WTC11 (cell line): ENCODE measurements around the gene TPRX1. TPM values are rescaled to one million over a fixed set of nuclear protein-coding genes. Genes with fewer than 3 reads are reported as not detected.

Source experiments
- ATAC-seq: fragments of 200-7000 bp; cut with Tn5 transposase; 2 replicates; pipeline ENCODE4 v1.10.0; 2021; ENCODE audit warnings: mild to moderate bottlenecking, moderate library complexity
- CTCF ChIA-PET: fragments of 300-600 bp; sonication (Branson Sonifier 250); formaldehyde crosslinking; loops from one replicate; lab custom pipeline; 2021; ENCODE audit warnings: antibody characterized with exemption; lab: Charles Lee
- POLR2A ChIA-PET: fragments of 350-600 bp; sonication (Branson Sonifier 250); formaldehyde crosslinking; loops from one replicate; lab custom pipeline; 2021; ENCODE audit warnings: antibody characterized with exemption; lab: Charles Lee
- DNase-seq: peaks from one replicate; pipeline ENCODE4 v3.0.0; 2021; ENCODE audit warnings: low spot score
- H3K27ac Mint-ChIP-seq: 2 replicates; pipeline ENCODE4 v1.8.0; 2021; ENCODE audit warnings: mixed read lengths
- H3K27me3 Mint-ChIP-seq: 2 replicates; pipeline ENCODE4 v1.8.0; 2021; ENCODE audit warnings: low read depth, mild to moderate bottlenecking, moderate library complexity, mixed read lengths
- H3K36me3 Mint-ChIP-seq: 2 replicates; pipeline ENCODE4 v1.8.0; 2021; ENCODE audit warnings: mixed read lengths
- H3K4me1 Mint-ChIP-seq: 2 replicates; pipeline ENCODE4 v1.8.0; 2022; ENCODE audit warnings: mixed read lengths
- H3K4me3 Mint-ChIP-seq: 2 replicates; pipeline ENCODE4 v1.8.0; 2021; ENCODE audit warnings: mild to moderate bottlenecking, moderate library complexity, mixed read lengths
- H3K9me3 Mint-ChIP-seq: 2 replicates; pipeline ENCODE4 v1.8.0; 2021; ENCODE audit warnings: mixed read lengths
- ATF1 ChIP-seq: sonication (generic); formaldehyde crosslinking; IDR thresholded peaks from 2 replicates; pipeline ENCODE4 v1.8.1; 2023; ENCODE audit warnings: mild to moderate bottlenecking, moderate library complexity, missing genetic modification reagents
- GTF2I ChIP-seq: fragments of 250-450 bp; sonication (Bioruptor Pico); conservative IDR thresholded peaks from 2 replicates; pipeline ENCODE4 v1.4.0; 2021; ENCODE audit warnings: mild to moderate bottlenecking
- MXD4 ChIP-seq: fragments of 250-450 bp; sonication (Bioruptor Pico); IDR thresholded peaks from 2 replicates; pipeline ENCODE4 v1.8.0; 2021; ENCODE audit warnings: mild to moderate bottlenecking, moderate library complexity, borderline replicate concordance
- MYBL2 ChIP-seq: sonication (generic); formaldehyde crosslinking; IDR thresholded peaks from 2 replicates; pipeline ENCODE4 v1.8.1; 2023; ENCODE audit warnings: mild to moderate bottlenecking, moderate library complexity, missing genetic modification reagents
- NFATC4 ChIP-seq: fragments of 250-450 bp; sonication (Bioruptor Pico); IDR thresholded peaks from 2 replicates; pipeline ENCODE4 v1.9.0; 2021; ENCODE audit warnings: mild to moderate bottlenecking
- RELA ChIP-seq: sonication (generic); formaldehyde crosslinking; IDR thresholded peaks from 2 replicates; pipeline ENCODE4 v1.8.1; 2022; ENCODE audit warnings: missing genetic modification reagents, mild to moderate bottlenecking, borderline replicate concordance
- SMAD4 ChIP-seq: sonication (generic); formaldehyde crosslinking; IDR thresholded peaks from 2 replicates; pipeline ENCODE4 v1.8.0; 2022; ENCODE audit warnings: mild to moderate bottlenecking, missing genetic modification reagents
- SP1 ChIP-seq: sonication (generic); formaldehyde crosslinking; conservative IDR thresholded peaks from 2 replicates; pipeline ENCODE4 v1.8.1; 2022; ENCODE audit warnings: missing genetic modification reagents
- TEAD4 ChIP-seq: sonication (generic); formaldehyde crosslinking; IDR thresholded peaks from 2 replicates; pipeline ENCODE4 v1.8.0; 2022; ENCODE audit warnings: mild to moderate bottlenecking, missing genetic modification reagents
- ZNF121 ChIP-seq: sonication (generic); formaldehyde crosslinking; IDR thresholded peaks from 2 replicates; pipeline ENCODE4 v1.8.0; 2023; ENCODE audit warnings: missing genetic modification reagents
- ZNF219 ChIP-seq: sonication (generic); formaldehyde crosslinking; IDR thresholded peaks from 2 replicates; pipeline ENCODE4 v1.8.0; 2023; ENCODE audit warnings: missing genetic modification reagents, mild to moderate bottlenecking, borderline replicate concordance
- total RNA-seq: library from RNA; stranded (reverse); gene quantifications from 3 replicates; pipeline ENCODE4 v1.2.3, GENCODE V29; 2021
- TF ChIP-seq, protein P1 (sequence below): sonication (generic); formaldehyde crosslinking; IDR thresholded peaks from 2 replicates; pipeline ENCODE4 v1.8.1; 2022; ENCODE audit warnings: low read depth, missing genetic modification reagents, borderline replicate concordance
- TF ChIP-seq, protein P2 (sequence below): sonication (generic); formaldehyde crosslinking; IDR thresholded peaks from 2 replicates; pipeline ENCODE4 v1.8.0; 2023; ENCODE audit warnings: mild to moderate bottlenecking, missing genetic modification reagents
- TF ChIP-seq, protein P3 (sequence below): fragments of 200-600 bp; IDR thresholded peaks from 2 replicates; pipeline ENCODE4 v1.8.0; 2022; ENCODE audit warnings: antibody characterized with exemption
- TF ChIP-seq, protein P4 (sequence below): sonication (generic); formaldehyde crosslinking; IDR thresholded peaks from 2 replicates; pipeline ENCODE4 v1.8.1; 2023; ENCODE audit warnings: mild to moderate bottlenecking, missing genetic modification reagents
- TF ChIP-seq, protein P5 (sequence below): sonication (generic); formaldehyde crosslinking; IDR thresholded peaks from 2 replicates; pipeline ENCODE4 v1.8.1; 2023; ENCODE audit warnings: mild to moderate bottlenecking, missing genetic modification reagents
- TF ChIP-seq, protein P6 (sequence below): sonication (generic); formaldehyde crosslinking; IDR thresholded peaks from 2 replicates; pipeline ENCODE4 v1.8.1; 2023; ENCODE audit warnings: mild to moderate bottlenecking, missing genetic modification reagents, moderate library complexity

The TPRX1 gene
- total RNA-seq, 1 experiment from 2014 or later, result not detected

DNA sequence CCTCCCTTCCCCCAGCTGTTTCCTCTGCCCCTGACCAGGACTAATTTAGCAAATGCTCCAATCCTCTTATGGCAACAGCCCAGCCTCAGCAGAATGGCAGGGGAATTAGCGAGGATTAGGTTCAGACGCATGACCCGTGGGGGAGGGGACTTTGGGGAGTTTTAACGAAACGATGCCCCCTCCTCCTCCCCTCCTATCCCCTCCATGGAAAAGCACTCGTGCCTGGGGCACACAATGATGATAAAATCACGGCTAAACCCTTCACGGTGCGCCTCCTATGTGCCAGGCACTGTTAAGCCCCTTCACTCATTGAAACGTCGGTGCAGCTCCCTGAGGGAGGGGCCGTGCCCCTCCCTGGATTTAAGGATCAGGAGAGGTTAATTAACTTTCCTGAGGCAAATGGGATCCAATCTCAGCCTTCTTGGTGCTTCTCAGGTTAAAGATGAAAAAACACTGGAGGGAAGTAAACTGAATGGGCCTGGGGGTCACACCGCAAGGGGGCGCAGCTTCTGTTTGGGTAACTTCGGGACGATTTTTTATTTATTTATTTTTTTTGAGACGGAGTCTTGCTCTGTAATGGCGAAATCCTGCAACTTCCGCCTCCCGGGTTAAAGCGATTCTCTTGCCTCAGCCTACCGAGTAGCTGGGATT, 44.6 kb upstream of the TPRX1 start:
- Mint-ChIP-seq H3K27me3 (no peaks in the 10 kb centered on the region), H3K4me3 (peak overlapping the region; percentile 69), H3K36me3 (no peaks in the 10 kb centered on the region)
- ATAC-seq, result peak; percentile 19
- POLR2A ChIA-PET, result interaction anchor here (0.6 to 1.7 kb wide), 7 partner anchors 16 to 59 kb away, joined by 3 to 5 read pairs (median 4); no protein-coding TSS in a partner anchor
- TF ChIP-seq, protein P1, sequence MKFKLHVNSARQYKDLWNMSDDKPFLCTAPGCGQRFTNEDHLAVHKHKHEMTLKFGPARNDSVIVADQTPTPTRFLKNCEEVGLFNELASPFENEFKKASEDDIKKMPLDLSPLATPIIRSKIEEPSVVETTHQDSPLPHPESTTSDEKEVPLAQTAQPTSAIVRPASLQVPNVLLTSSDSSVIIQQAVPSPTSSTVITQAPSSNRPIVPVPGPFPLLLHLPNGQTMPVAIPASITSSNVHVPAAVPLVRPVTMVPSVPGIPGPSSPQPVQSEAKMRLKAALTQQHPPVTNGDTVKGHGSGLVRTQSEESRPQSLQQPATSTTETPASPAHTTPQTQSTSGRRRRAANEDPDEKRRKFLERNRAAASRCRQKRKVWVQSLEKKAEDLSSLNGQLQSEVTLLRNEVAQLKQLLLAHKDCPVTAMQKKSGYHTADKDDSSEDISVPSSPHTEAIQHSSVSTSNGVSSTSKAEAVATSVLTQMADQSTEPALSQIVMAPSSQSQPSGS, result no peak
- no peak for TF ChIP-seq RELA (CRISPR knock-in tag)
- TF ChIP-seq ATF1, result no peak
- TF ChIP-seq SMAD4, result no peak
- TF ChIP-seq, protein P2, sequence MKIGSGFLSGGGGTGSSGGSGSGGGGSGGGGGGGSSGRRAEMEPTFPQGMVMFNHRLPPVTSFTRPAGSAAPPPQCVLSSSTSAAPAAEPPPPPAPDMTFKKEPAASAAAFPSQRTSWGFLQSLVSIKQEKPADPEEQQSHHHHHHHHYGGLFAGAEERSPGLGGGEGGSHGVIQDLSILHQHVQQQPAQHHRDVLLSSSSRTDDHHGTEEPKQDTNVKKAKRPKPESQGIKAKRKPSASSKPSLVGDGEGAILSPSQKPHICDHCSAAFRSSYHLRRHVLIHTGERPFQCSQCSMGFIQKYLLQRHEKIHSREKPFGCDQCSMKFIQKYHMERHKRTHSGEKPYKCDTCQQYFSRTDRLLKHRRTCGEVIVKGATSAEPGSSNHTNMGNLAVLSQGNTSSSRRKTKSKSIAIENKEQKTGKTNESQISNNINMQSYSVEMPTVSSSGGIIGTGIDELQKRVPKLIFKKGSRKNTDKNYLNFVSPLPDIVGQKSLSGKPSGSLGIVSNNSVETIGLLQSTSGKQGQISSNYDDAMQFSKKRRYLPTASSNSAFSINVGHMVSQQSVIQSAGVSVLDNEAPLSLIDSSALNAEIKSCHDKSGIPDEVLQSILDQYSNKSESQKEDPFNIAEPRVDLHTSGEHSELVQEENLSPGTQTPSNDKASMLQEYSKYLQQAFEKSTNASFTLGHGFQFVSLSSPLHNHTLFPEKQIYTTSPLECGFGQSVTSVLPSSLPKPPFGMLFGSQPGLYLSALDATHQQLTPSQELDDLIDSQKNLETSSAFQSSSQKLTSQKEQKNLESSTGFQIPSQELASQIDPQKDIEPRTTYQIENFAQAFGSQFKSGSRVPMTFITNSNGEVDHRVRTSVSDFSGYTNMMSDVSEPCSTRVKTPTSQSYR (CRISPR knock-in tag), result peak; percentile 81; the same call in 1 of the 2 replicates
- TF ChIP-seq, protein P3, sequence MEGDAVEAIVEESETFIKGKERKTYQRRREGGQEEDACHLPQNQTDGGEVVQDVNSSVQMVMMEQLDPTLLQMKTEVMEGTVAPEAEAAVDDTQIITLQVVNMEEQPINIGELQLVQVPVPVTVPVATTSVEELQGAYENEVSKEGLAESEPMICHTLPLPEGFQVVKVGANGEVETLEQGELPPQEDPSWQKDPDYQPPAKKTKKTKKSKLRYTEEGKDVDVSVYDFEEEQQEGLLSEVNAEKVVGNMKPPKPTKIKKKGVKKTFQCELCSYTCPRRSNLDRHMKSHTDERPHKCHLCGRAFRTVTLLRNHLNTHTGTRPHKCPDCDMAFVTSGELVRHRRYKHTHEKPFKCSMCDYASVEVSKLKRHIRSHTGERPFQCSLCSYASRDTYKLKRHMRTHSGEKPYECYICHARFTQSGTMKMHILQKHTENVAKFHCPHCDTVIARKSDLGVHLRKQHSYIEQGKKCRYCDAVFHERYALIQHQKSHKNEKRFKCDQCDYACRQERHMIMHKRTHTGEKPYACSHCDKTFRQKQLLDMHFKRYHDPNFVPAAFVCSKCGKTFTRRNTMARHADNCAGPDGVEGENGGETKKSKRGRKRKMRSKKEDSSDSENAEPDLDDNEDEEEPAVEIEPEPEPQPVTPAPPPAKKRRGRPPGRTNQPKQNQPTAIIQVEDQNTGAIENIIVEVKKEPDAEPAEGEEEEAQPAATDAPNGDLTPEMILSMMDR, result peak; percentile 82
- TF ChIP-seq MYBL2 (CRISPR knock-in tag), result peak; percentile 33; the same call in 1 of the 2 replicates
- TF ChIP-seq, protein P4, sequence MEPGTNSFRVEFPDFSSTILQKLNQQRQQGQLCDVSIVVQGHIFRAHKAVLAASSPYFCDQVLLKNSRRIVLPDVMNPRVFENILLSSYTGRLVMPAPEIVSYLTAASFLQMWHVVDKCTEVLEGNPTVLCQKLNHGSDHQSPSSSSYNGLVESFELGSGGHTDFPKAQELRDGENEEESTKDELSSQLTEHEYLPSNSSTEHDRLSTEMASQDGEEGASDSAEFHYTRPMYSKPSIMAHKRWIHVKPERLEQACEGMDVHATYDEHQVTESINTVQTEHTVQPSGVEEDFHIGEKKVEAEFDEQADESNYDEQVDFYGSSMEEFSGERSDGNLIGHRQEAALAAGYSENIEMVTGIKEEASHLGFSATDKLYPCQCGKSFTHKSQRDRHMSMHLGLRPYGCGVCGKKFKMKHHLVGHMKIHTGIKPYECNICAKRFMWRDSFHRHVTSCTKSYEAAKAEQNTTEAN (CRISPR knock-in tag), result no peak
- TF ChIP-seq TEAD4 (CRISPR knock-in tag), result no peak
- TF ChIP-seq, protein P5, sequence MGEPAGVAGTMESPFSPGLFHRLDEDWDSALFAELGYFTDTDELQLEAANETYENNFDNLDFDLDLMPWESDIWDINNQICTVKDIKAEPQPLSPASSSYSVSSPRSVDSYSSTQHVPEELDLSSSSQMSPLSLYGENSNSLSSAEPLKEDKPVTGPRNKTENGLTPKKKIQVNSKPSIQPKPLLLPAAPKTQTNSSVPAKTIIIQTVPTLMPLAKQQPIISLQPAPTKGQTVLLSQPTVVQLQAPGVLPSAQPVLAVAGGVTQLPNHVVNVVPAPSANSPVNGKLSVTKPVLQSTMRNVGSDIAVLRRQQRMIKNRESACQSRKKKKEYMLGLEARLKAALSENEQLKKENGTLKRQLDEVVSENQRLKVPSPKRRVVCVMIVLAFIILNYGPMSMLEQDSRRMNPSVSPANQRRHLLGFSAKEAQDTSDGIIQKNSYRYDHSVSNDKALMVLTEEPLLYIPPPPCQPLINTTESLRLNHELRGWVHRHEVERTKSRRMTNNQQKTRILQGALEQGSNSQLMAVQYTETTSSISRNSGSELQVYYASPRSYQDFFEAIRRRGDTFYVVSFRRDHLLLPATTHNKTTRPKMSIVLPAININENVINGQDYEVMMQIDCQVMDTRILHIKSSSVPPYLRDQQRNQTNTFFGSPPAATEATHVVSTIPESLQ (CRISPR knock-in tag), result no peak
- 0 out of 2 replicates have a peak, but pooled peaks have one; percentile 20 for TF ChIP-seq SP1 (CRISPR knock-in tag)
- TF ChIP-seq, protein P6, sequence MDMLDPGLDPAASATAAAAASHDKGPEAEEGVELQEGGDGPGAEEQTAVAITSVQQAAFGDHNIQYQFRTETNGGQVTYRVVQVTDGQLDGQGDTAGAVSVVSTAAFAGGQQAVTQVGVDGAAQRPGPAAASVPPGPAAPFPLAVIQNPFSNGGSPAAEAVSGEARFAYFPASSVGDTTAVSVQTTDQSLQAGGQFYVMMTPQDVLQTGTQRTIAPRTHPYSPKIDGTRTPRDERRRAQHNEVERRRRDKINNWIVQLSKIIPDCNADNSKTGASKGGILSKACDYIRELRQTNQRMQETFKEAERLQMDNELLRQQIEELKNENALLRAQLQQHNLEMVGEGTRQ, result peak; percentile 12; the same call in 1 of the 2 replicates
- no peak for TF ChIP-seq NFATC4
- TF ChIP-seq, all 79 proteins: peak for 5
- CTCF ChIA-PET, result interaction anchor here (0.7 to 3.2 kb wide), 25 partner anchors 9 to 401 kb away, joined by 3 to 54 read pairs (median 9); partner anchors contain the start of genes CRX, EHD2, PLA2G4C and SELENOW
- peak; percentile 85 for DNase-seq
- Mint-ChIP-seq H3K4me1 (peaks cover 35% of the 10 kb centered on the region), H3K27ac (peak overlapping the region; percentile 98), H3K9me3 (no peaks in the 10 kb centered on the region)

DNA sequence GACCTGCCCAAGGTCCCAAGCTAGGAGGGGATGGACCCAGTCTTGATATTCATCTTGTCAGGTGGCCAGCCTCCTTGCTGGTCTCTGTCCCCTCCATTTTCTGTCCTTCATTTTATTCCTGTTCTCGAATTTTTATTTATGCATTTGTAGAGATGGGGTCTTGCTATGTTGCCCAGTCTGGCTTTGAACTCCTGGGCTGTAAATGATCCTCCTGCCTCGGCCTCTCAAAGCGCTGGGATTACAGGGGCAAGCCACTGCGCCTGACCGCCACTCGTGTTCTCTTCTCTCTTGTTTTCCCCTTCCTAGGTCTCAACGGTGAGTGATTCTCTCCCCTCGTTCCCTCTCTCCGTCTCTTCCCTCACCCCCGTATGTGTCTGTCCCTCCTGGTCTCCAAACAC, 44.1 kb upstream of the TPRX1 start:
- no peaks in the 10 kb centered on the region for H3K36me3 Mint-ChIP-seq
- TF ChIP-seq ZNF219 (CRISPR knock-in tag), result no peak
- peak; percentile 100 for TF ChIP-seq ZNF121 (CRISPR knock-in tag)
- no peak for TF ChIP-seq MXD4 (CRISPR knock-in tag)
- TF ChIP-seq GTF2I (CRISPR knock-in tag), result peak; percentile 96
- TF ChIP-seq, all 79 proteins: peak for 2
- Mint-ChIP-seq H3K9me3 (no peaks in the 10 kb centered on the region), H3K27ac (peak overlapping the region; percentile 98), H3K4me1 (peaks cover 37% of the 10 kb centered on the region), H3K4me3 (peak overlapping the region; percentile 69), H3K27me3 (no peaks in the 10 kb centered on the region)
- ChIA-PET POLR2A (interaction anchor here (0.7 to 1.3 kb wide), 2 partner anchors 24 to 104 kb away, joined by 4 to 10 read pairs; no protein-coding TSS in a partner anchor), CTCF (interaction anchor here (0.7 to 3.2 kb wide), 16 partner anchors 9 to 401 kb away, joined by 3 to 54 read pairs (median 18); partner anchors contain the start of genes CRX and PLA2G4C)
- ATAC-seq (no peak), DNase-seq (no peak)
